ENCODE data around the gene GPC6. TPM values are rescaled to one million over a fixed set of nuclear protein-coding genes. Genes with fewer than 3 reads are reported as not detected.

The GPC6 gene
- polyA plus RNA-seq, 1 donor = 26.7 TPM

DNA sequence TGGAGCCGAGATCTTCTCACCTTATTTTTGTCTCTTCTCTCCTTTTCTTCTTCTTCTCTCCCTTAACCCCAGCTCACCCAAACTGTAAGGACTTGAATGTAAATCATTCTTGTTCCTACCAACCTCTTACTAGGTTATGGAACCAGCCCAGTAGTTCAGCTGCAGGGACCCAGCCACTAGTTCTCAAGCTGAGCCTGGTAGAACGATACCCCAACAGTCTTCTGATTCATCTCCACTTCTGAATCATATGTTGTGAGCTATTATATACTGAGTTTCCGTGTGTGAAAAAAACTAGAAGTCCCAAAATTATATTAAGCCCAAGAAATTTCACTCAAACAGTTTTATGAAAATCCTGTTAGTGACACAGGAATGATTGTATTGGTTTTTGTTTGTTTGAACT, 1185.1 kb downstream of the GPC6 start:
- H3K36me3 ChIP-seq (ENCODE audit: control insufficient read depth, insufficient read depth, low read length) = no peaks in the 10 kb centered on the region
- no peaks in the 10 kb centered on the region for H3K27me3 ChIP-seq (ENCODE audit: control insufficient read depth, insufficient read depth, low read length)
- 81% methylated on average over 3 of the region's 3 CpGs for WGBS (ENCODE audit: insufficient coverage, low lambda C conversion rate)
- no peak overlapping the region for H3K4me3 ChIP-seq (ENCODE audit: low read length)
- no peaks in the 10 kb centered on the region for H3K9me3 ChIP-seq (ENCODE audit: control insufficient read depth, low read depth, low read length)
- H3K4me1 ChIP-seq (ENCODE audit: control insufficient read depth, insufficient read depth, low read length) = peaks cover 12% of the 10 kb centered on the region
- H3K27ac ChIP-seq (ENCODE audit: low read length) = no peak overlapping the region
- DNase-seq = no peak

DNA sequence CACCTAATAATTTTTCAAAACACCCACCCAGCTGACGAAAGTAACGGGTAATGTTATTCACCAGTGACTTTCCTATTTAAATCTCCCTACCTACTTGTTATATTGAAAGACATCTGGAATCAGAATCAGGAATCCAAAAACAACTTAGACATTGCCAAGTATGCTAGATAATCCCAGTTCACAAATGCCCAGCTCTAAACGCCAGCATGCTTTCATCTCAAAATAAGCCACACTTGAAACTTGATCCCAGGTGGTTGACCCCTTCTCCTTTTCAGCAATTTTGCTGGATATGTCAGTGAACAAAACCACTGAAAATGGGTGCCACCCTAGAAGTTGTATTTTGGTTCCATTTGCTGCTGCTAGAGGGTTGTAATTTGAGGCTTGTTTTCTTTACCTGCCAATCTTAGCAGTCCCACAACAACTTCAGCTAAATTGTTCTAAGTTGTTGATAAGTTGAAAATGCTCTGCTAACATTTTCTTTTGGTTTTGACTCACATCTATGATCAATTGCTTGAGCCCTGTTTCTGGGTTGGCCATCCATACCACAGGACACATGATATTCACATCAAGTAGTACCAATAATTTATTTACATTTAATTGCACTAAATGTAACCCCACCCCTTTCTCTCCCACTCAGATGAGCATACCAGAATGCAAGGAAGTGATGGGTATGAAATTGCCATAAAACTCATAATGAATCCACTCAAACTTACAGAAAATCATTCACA, 1186.4 kb downstream of the GPC6 start:
- 93% methylated on average over 2 of the region's 3 CpGs for WGBS (ENCODE audit: insufficient coverage, low lambda C conversion rate)
- DNase-seq = no peak
- Histone ChIP-seq H3K27ac (ENCODE audit: low read length) (no peak overlapping the region), H3K9me3 (ENCODE audit: control insufficient read depth, low read depth, low read length) (no peaks in the 10 kb centered on the region), H3K4me1 (ENCODE audit: control insufficient read depth, insufficient read depth, low read length) (peaks cover 14% of the 10 kb centered on the region), H3K4me3 (ENCODE audit: low read length) (no peak overlapping the region), H3K27me3 (ENCODE audit: control insufficient read depth, insufficient read depth, low read length) (no peaks in the 10 kb centered on the region), H3K36me3 (ENCODE audit: control insufficient read depth, insufficient read depth, low read length) (no peaks in the 10 kb centered on the region)

DNA sequence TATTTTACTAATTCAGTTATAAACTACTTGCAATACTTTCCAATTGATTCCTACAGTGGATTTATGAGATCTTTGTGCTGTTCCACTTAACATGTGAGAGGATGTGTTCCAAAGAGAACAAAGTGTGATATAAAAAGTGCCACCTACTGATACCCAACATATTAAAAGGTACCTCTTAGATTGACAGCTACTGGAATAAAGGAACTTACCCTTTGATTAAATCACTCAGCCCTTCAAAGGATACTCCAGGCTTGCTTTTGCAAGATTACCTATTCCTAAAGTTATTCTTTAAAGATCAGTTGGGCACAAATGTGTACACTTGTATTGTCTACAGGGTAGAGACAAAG, 1187.0 kb downstream of the GPC6 start:
- no peak for DNase-seq
- Histone ChIP-seq H3K4me3 (ENCODE audit: low read length) (no peak overlapping the region), H3K4me1 (ENCODE audit: control insufficient read depth, insufficient read depth, low read length) (peaks cover 14% of the 10 kb centered on the region), H3K27me3 (ENCODE audit: control insufficient read depth, insufficient read depth, low read length) (no peaks in the 10 kb centered on the region), H3K27ac (ENCODE audit: low read length) (no peak overlapping the region), H3K36me3 (ENCODE audit: control insufficient read depth, insufficient read depth, low read length) (no peaks in the 10 kb centered on the region), H3K9me3 (ENCODE audit: control insufficient read depth, low read depth, low read length) (no peaks in the 10 kb centered on the region)

DNA sequence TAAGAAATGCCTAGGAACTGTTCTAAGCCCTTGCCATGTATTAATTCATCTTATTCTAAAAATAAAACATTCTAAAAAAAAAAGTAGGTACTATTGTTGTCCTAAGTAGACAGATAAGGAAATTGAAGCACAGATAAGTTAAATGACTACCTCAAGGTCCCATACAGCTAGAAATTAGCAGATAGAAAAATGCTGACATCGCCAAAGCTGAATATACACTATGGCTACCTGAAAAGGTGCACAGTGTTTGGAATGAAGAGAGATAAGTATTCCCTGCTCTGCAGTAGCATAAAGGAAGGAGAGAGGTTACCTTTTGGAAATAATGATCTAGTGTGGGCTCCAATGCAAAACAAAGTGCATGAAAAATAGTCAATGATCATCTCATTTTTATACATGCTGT, 1187.5 kb downstream of the GPC6 start:
- no peaks in the 10 kb centered on the region for H3K36me3 ChIP-seq (ENCODE audit: control insufficient read depth, insufficient read depth, low read length)
- peak; percentile 26 to 41 for DNase-seq
- H3K27ac ChIP-seq (ENCODE audit: low read length) = peak overlapping the region; percentile 14
- H3K27me3 ChIP-seq (ENCODE audit: control insufficient read depth, insufficient read depth, low read length) = no peaks in the 10 kb centered on the region
- no peak overlapping the region for H3K4me3 ChIP-seq (ENCODE audit: low read length)
- H3K9me3 ChIP-seq (ENCODE audit: control insufficient read depth, low read depth, low read length) = no peaks in the 10 kb centered on the region
- WGBS (ENCODE audit: insufficient coverage, low lambda C conversion rate) = no CpG with 5 or more reads among the region's 1 CpG
- peaks cover 14% of the 10 kb centered on the region for H3K4me1 ChIP-seq (ENCODE audit: control insufficient read depth, insufficient read depth, low read length)

DNA sequence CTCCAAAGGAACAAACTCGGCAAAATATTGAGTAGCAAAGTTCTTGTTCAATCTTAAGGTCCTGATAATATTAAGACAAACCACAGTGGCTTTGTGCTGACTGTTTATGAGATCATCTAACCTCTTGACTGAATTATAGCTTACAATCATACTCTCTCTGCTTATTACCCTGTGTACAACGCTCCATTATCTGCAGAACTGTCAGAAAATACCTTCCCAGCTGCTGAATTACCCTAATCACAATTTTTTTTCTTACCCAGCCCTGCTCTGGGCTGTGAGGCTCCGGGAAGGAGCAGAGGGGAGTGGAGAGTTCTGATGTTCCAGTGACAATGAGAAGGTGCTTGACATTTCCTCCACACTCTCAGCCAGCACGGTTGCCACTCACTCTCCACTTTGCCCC, 1188.1 kb downstream of the GPC6 start:
- DNase-seq = peak; percentile 21 to 65
- peak overlapping the region; percentile 14 for H3K27ac ChIP-seq (ENCODE audit: low read length)
- 0% methylated on average over 1 of the region's 4 CpGs for WGBS (ENCODE audit: insufficient coverage, low lambda C conversion rate)

DNA sequence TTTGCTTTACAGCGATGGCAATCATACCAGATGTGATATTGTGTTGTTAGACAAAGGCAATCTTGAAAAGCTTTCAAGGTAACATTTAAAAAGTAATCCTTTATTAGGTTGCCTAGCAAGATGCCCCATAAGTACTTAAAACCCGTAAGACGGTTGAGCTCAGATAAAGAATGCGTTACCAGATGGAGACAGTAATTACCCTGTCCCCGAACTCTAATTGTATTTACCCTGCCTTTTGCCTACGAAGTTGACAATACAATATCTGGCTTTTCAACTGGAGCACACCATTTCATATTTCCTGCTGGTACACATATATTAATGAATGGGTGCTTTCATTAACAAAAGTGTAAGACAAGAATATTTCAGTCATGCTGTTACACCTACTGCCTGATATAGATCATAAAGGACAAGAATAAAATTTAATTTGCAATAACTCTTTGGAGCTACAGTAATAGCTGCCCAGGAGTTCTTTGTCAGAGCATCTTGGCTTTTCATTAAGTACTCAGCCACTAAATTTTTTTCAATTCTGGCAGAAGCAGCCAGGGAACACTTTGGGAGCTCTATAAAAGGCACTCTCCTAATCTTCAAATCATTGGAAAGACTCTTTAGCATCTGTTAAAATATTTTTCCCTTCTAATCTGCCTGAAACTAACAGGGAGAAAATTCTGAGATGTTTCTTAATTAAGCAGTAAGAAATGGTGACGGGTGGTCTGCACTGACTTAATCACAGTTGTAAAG, 1189.1 kb downstream of the GPC6 start:
- H3K27ac ChIP-seq (ENCODE audit: low read length) = no peak overlapping the region
- 30% methylated on average over 6 of the region's 7 CpGs for WGBS (ENCODE audit: insufficient coverage, low lambda C conversion rate)
- H3K4me1 ChIP-seq (ENCODE audit: control insufficient read depth, insufficient read depth, low read length) = peaks cover 14% of the 10 kb centered on the region
- H3K9me3 ChIP-seq (ENCODE audit: control insufficient read depth, low read depth, low read length) = no peaks in the 10 kb centered on the region
- no peaks in the 10 kb centered on the region for H3K27me3 ChIP-seq (ENCODE audit: control insufficient read depth, insufficient read depth, low read length)
- DNase-seq = no peak
- no peaks in the 10 kb centered on the region for H3K36me3 ChIP-seq (ENCODE audit: control insufficient read depth, insufficient read depth, low read length)
- no peak overlapping the region for H3K4me3 ChIP-seq (ENCODE audit: low read length)

More for the DNA sequence above, 1188.1 kb downstream of the GPC6 start:
- Histone ChIP-seq H3K4me1 (ENCODE audit: control insufficient read depth, insufficient read depth, low read length) (peaks cover 14% of the 10 kb centered on the region), H3K4me3 (ENCODE audit: low read length) (no peak overlapping the region), H3K27me3 (ENCODE audit: control insufficient read depth, insufficient read depth, low read length) (no peaks in the 10 kb centered on the region), H3K9me3 (ENCODE audit: control insufficient read depth, low read depth, low read length) (no peaks in the 10 kb centered on the region), H3K36me3 (ENCODE audit: control insufficient read depth, insufficient read depth, low read length) (no peaks in the 10 kb centered on the region)

DNA sequence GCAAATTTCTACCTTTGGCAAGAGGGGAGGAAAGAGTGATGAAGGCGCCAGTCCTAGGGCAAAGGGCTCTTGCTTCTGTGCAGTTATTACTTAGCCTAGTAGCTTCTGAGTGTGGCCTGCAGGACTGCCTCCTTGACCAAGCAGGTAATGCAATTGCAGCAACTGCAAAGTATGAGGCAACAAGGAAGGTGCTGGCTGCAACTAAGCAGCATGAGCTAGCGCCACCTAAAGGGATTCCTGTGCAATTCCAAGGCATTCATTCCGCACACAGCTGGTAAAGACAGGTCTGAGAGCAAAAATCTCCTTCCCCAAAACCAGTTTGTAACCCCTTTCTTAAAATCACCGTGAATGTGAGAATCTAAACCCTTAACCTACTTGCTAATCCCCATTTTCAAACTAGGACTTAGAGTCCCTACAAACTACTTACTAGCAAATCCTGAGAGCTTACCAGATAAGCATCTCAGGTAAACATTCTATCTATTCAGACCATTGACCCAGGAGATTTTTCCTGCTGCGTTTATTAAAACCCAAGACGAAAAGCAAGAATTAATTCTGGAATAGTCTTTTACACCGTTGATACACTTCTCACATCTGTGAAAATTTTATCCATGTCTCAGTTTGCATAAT, 1190.0 kb downstream of the GPC6 start:
- Histone ChIP-seq H3K9me3 (ENCODE audit: control insufficient read depth, low read depth, low read length) (no peaks in the 10 kb centered on the region), H3K4me1 (ENCODE audit: control insufficient read depth, insufficient read depth, low read length) (peaks cover 14% of the 10 kb centered on the region), H3K4me3 (ENCODE audit: low read length) (no peak overlapping the region), H3K27ac (ENCODE audit: low read length) (no peak overlapping the region), H3K36me3 (ENCODE audit: control insufficient read depth, insufficient read depth, low read length) (no peaks in the 10 kb centered on the region), H3K27me3 (ENCODE audit: control insufficient read depth, insufficient read depth, low read length) (no peaks in the 10 kb centered on the region)
- 83% methylated on average over 1 of the region's 7 CpGs for WGBS (ENCODE audit: insufficient coverage, low lambda C conversion rate)
- peak; percentile 69 to 74 for DNase-seq

DNA sequence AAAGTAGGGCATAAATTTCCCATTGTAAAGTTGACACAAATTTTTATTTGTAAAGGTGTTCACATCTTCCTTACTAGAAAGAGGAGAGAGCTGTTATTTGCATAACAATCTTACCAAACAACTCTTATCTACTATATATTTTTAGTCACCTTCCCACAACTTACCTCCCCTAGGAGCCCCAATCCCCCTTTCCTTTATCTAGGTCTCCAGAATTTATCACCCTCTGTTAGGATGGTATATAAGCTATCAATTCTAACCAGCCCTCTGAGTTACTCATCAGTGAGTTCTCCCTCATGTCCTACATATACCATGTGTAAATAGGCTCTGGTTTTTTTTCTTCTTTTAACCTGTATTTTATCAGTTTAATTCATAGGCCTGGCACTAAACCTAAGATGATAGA, 1190.7 kb downstream of the GPC6 start:
- H3K4me3 ChIP-seq (ENCODE audit: low read length) = no peak overlapping the region
- no peaks in the 10 kb centered on the region for H3K27me3 ChIP-seq (ENCODE audit: control insufficient read depth, insufficient read depth, low read length)
- H3K9me3 ChIP-seq (ENCODE audit: control insufficient read depth, low read depth, low read length) = no peaks in the 10 kb centered on the region
- H3K36me3 ChIP-seq (ENCODE audit: control insufficient read depth, insufficient read depth, low read length) = no peaks in the 10 kb centered on the region
- peaks cover 14% of the 10 kb centered on the region for H3K4me1 ChIP-seq (ENCODE audit: control insufficient read depth, insufficient read depth, low read length)
- DNase-seq = no peak
- no peak overlapping the region for H3K27ac ChIP-seq (ENCODE audit: low read length)

DNA sequence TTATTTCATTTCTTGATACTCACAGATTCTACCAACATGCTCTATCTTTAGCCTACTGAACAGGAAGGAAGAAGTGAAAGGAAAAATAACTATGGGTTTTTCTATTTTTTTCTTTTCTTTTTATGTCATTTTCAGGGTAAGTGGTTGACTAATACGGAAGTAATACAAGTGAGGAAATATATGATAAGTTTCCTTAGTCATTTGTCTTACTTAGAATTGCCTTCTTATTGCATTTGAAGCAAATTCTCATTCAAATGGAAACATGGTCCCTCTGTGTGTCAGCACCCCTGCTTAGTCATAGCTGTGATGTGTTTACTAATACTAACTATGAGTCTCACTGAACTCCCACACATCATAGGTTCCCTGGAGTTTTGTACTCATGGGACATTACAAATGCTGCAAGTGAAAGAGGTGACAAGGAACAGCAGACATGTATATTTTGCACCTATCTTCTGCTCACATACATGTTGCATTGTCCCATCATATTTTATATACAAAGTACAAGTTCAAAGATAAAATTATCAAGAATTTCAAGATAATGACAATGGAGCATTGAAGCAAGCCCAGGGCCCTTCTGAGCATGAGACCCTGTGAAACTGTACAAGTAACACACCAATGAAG, 1192.8 kb downstream of the GPC6 start:
- H3K4me1 ChIP-seq (ENCODE audit: control insufficient read depth, insufficient read depth, low read length) = peaks cover 14% of the 10 kb centered on the region
- H3K36me3 ChIP-seq (ENCODE audit: control insufficient read depth, insufficient read depth, low read length) = no peaks in the 10 kb centered on the region
- WGBS (ENCODE audit: insufficient coverage, low lambda C conversion rate) = 100% methylated on average over 1 of the region's 1 CpG
- H3K4me3 ChIP-seq (ENCODE audit: low read length) = no peak overlapping the region
- no peak overlapping the region for H3K27ac ChIP-seq (ENCODE audit: low read length)
- DNase-seq = no peak
- H3K9me3 ChIP-seq (ENCODE audit: control insufficient read depth, low read depth, low read length) = no peaks in the 10 kb centered on the region
- H3K27me3 ChIP-seq (ENCODE audit: control insufficient read depth, insufficient read depth, low read length) = no peaks in the 10 kb centered on the region

DNA sequence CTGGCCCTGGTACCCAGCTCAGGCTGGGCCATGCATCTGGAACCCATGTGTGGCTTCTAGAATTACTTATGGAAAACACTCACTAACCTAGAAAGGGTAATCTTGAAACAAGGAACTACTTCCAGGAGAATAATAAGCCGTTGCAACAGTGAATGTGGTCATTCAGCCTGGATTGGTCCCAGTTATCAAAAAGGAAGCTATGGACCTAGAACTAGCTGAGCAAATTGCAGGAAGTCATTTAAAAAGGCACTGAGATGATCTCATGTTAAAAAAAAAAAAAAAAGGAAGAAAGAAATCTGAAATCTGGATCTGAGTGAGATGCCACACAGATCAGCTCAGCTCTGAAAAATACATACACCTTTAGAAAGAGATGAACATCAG, 1193.3 kb downstream of the GPC6 start:
- H3K4me1 ChIP-seq (ENCODE audit: control insufficient read depth, insufficient read depth, low read length) = peaks cover 10% of the 10 kb centered on the region
- no peak overlapping the region for H3K4me3 ChIP-seq (ENCODE audit: low read length)
- WGBS (ENCODE audit: insufficient coverage, low lambda C conversion rate) = no CpG with 5 or more reads among the region's 1 CpG
- no peaks in the 10 kb centered on the region for H3K27me3 ChIP-seq (ENCODE audit: control insufficient read depth, insufficient read depth, low read length)
- no peaks in the 10 kb centered on the region for H3K36me3 ChIP-seq (ENCODE audit: control insufficient read depth, insufficient read depth, low read length)
- H3K9me3 ChIP-seq (ENCODE audit: control insufficient read depth, low read depth, low read length) = no peaks in the 10 kb centered on the region
- no peak for DNase-seq
- H3K27ac ChIP-seq (ENCODE audit: low read length) = no peak overlapping the region
